HEK293 (cell line): ENCODE data around the gene GLTPD2.

ENCODE experiments used
- CTCF ChIA-PET: fragments of 350-600 bp; formaldehyde crosslinking; extraction: SDS; loops from one replicate; lab custom pipeline; 2021; ENCODE audit warnings: antibody characterized with exemption; lab: Yijun Ruan, JAX
- POLR2A ChIA-PET: fragments of 300-600 bp; formaldehyde crosslinking; extraction: SDS; loops from one replicate; lab custom pipeline; 2020; ENCODE audit warnings: antibody characterized with exemption, inconsistent platforms; lab: Yijun Ruan, JAX
- H3K27ac ChIP-seq: fragments of 200-500 bp; sonication (Bioruptor generic); 2 replicates; pipeline ENCODE4 v1.5.1; 2014; ENCODE audit warnings: low read depth, low read length, control low read depth, inconsistent platforms; ENCODE audit errors: extremely low read depth
- H3K36me3 ChIP-seq, 2 experiments: fragments of 200-500 bp in 1 of 2; sonication (Bioruptor generic) in 1 of 2; 1 replicate in 1 of 2; 2 replicates in 1 of 2; pipeline ENCODE4 v1.5.1; 2014 to 2017; ENCODE audit warnings: inconsistent platforms in 2 of 2, low read length in 2 of 2; ENCODE audit not compliant: control insufficient read depth in 2 of 2, insufficient read depth in 1 of 2
- H3K4me1 ChIP-seq: fragments of 200-500 bp; sonication (Bioruptor generic); 2 replicates; pipeline ENCODE4 v1.5.1; 2014; ENCODE audit warnings: mild to moderate bottlenecking, low read length, inconsistent platforms; ENCODE audit not compliant: control insufficient read depth, insufficient read depth
- H3K4me3 ChIP-seq: 2 replicates; pipeline ENCODE4 v1.5.1; 2011; ENCODE audit warnings: low read depth, mild to moderate bottlenecking, control low read depth, low read length, moderate library complexity
- H3K9me3 ChIP-seq: fragments of 200-500 bp; sonication (Bioruptor generic); 2 replicates; pipeline ENCODE4 v1.5.1; 2014; ENCODE audit warnings: low read depth, low read length, inconsistent platforms; ENCODE audit not compliant: control insufficient read depth, insufficient read depth
- HOXD13 ChIP-seq: sonication (generic); formaldehyde crosslinking; IDR thresholded peaks from 2 replicates; pipeline ENCODE4 v1.8.0; 2022; ENCODE audit warnings: missing genetic modification reagents, borderline replicate concordance
- PRDM10 ChIP-seq: fragments of 450-650 bp; formaldehyde crosslinking; IDR thresholded peaks from 2 replicates; pipeline ENCODE4 v1.5.1; 2016; ENCODE audit warnings: missing biosample characterization, missing genetic modification characterization
- SP2 ChIP-seq: fragments of 450-650 bp; formaldehyde crosslinking; IDR thresholded peaks from 2 replicates; pipeline ENCODE4 v1.5.1; 2016; ENCODE audit warnings: missing biosample characterization, missing genetic modification characterization
- YY2 ChIP-seq: fragments of 450-650 bp; formaldehyde crosslinking; IDR thresholded peaks from 2 replicates; pipeline ENCODE4 v1.5.1; 2016; ENCODE audit warnings: missing biosample characterization, missing genetic modification characterization
- ZBTB17 ChIP-seq: fragments of 450-650 bp; formaldehyde crosslinking; IDR thresholded peaks from 2 replicates; pipeline ENCODE4 v1.5.1; 2016; ENCODE audit warnings: missing biosample characterization, missing genetic modification characterization
- ZBTB20 ChIP-seq: fragments of 450-650 bp; formaldehyde crosslinking; IDR thresholded peaks from 2 replicates; pipeline ENCODE4 v1.5.1; 2016; ENCODE audit warnings: missing biosample characterization, missing genetic modification characterization
- ZBTB26 ChIP-seq: fragments of 450-650 bp; formaldehyde crosslinking; optimal IDR thresholded peaks from 2 replicates; pipeline ENCODE3; 2016; ENCODE audit warnings: missing biosample characterization, mild to moderate bottlenecking, missing genetic modification characterization
- ZBTB44 ChIP-seq: fragments of 450-650 bp; IDR thresholded peaks from 2 replicates; pipeline ENCODE4 v1.5.1; 2018; ENCODE audit warnings: missing biosample characterization, mild to moderate bottlenecking, missing genetic modification characterization
- ZBTB8A ChIP-seq: fragments of 450-650 bp; formaldehyde crosslinking; IDR thresholded peaks from 2 replicates; pipeline ENCODE4 v1.5.1; 2016; ENCODE audit warnings: missing biosample characterization, missing genetic modification characterization
- ZNF121 ChIP-seq: fragments of 450-650 bp; formaldehyde crosslinking; IDR thresholded peaks from 2 replicates; pipeline ENCODE4 v1.5.1; 2016; ENCODE audit warnings: missing biosample characterization, missing genetic modification characterization
- ZNF133 ChIP-seq: fragments of 450-650 bp; formaldehyde crosslinking; IDR thresholded peaks from 2 replicates; pipeline ENCODE4 v1.5.1; 2016; ENCODE audit warnings: missing biosample characterization, missing genetic modification characterization
- ZNF138 ChIP-seq: fragments of 450-650 bp; formaldehyde crosslinking; IDR thresholded peaks from 2 replicates; pipeline ENCODE4 v1.5.1; 2016; ENCODE audit warnings: missing biosample characterization, missing genetic modification characterization, borderline replicate concordance
- ZNF140 ChIP-seq: fragments of 450-650 bp; formaldehyde crosslinking; IDR thresholded peaks from 2 replicates; pipeline ENCODE4 v1.5.1; 2016; ENCODE audit warnings: missing biosample characterization, missing genetic modification characterization
- ZNF155 ChIP-seq: fragments of 450-650 bp; formaldehyde crosslinking; IDR thresholded peaks from 2 replicates; pipeline ENCODE4 v1.5.1; 2016; ENCODE audit warnings: missing biosample characterization, missing genetic modification characterization
- ZNF202 ChIP-seq: fragments of 450-650 bp; formaldehyde crosslinking; IDR thresholded peaks from 2 replicates; pipeline ENCODE4 v1.5.1; 2016; ENCODE audit warnings: missing biosample characterization, missing genetic modification characterization, borderline replicate concordance
- ZNF223 ChIP-seq: fragments of 450-650 bp; formaldehyde crosslinking; IDR thresholded peaks from 2 replicates; pipeline ENCODE4 v1.5.1; 2016; ENCODE audit warnings: missing biosample characterization, missing genetic modification characterization
- ZNF335 ChIP-seq: fragments of 450-650 bp; formaldehyde crosslinking; conservative IDR thresholded peaks from 2 replicates; pipeline ENCODE4 v1.5.1; 2016; ENCODE audit warnings: missing biosample characterization, missing genetic modification characterization
- ZNF37A ChIP-seq: fragments of 450-650 bp; IDR thresholded peaks from 2 replicates; pipeline ENCODE4 v1.5.1; 2018; ENCODE audit warnings: missing biosample characterization, missing genetic modification characterization
- ZNF394 ChIP-seq: fragments of 450-650 bp; formaldehyde crosslinking; IDR thresholded peaks from 2 replicates; pipeline ENCODE4 v1.5.1; 2016; ENCODE audit warnings: missing biosample characterization, missing genetic modification characterization, mild to moderate bottlenecking, moderate library complexity, borderline replicate concordance
- ZNF501 ChIP-seq: fragments of 450-650 bp; formaldehyde crosslinking; IDR thresholded peaks from 2 replicates; pipeline ENCODE4 v1.5.1; 2016; ENCODE audit warnings: missing biosample characterization, missing genetic modification characterization
- ZNF555 ChIP-seq: fragments of 450-650 bp; formaldehyde crosslinking; conservative IDR thresholded peaks from 2 replicates; pipeline ENCODE4 v1.5.1; 2017; ENCODE audit warnings: missing biosample characterization, mild to moderate bottlenecking, missing genetic modification characterization, inconsistent platforms
- ZNF664 ChIP-seq: fragments of 450-650 bp; formaldehyde crosslinking; IDR thresholded peaks from 2 replicates; pipeline ENCODE4 v1.5.1; 2016; ENCODE audit warnings: missing biosample characterization, missing genetic modification characterization
- ZNF692 ChIP-seq: fragments of 450-650 bp; formaldehyde crosslinking; IDR thresholded peaks from 2 replicates; pipeline ENCODE4 v1.5.1; 2016; ENCODE audit warnings: missing biosample characterization, missing genetic modification characterization

The GLTPD2 gene

GRCh38 chr17:4800462-4801196 is 11.9 kb downstream of the GLTPD2 start:
- no peak overlapping the region for H3K27ac ChIP-seq
- no peak for TF ChIP-seq ZNF133 (tag by site-specific recombination)
- TF ChIP-seq ZBTB17 (tag by site-specific recombination): peak; percentile 14; the same call in 1 of the 2 replicates
- no peaks in the 10 kb centered on the region for H3K9me3 ChIP-seq
- no peak overlapping the region for H3K4me3 ChIP-seq
- H3K4me1 ChIP-seq: 0 out of 2 replicates have a peak, but pooled peaks cover 2% of the 10 kb centered on the region
- ChIA-PET CTCF (interaction anchor here (0.6 to 1.4 kb wide), 3 partner anchors 11 to 395 kb away, joined by 3 to 11 read pairs (median 3); no protein-coding TSS in a partner anchor), POLR2A (interaction anchor here (1.4 kb wide), 1 partner anchor 63 kb away, joined by 4 read pairs; no protein-coding TSS in a partner anchor)
- peaks cover 16 to 21% of the 10 kb centered on the region in 2 experiments for H3K36me3 ChIP-seq

- Histone ChIP-seq H3K36me3 (peaks cover 16 to 19% of the 10 kb centered on the region in 2 experiments), H3K4me1 (no peaks in the 10 kb centered on the region), H3K9me3 (no peaks in the 10 kb centered on the region), H3K4me3 (no peak within 1 kb of the TSS), H3K27ac (no peak within 1 kb of the TSS)
- ChIA-PET POLR2A (no interaction called here), CTCF (no interaction called here)
- TF ChIP-seq ZBTB44 (tag by site-specific recombination): no peak
- no peak for TF ChIP-seq ZNF155 (tag by site-specific recombination)
- TF ChIP-seq ZNF121 (tag by site-specific recombination): no peak
- TF ChIP-seq ZNF202 (tag by site-specific recombination): no peak
- TF ChIP-seq YY2: no peak
- no peak for TF ChIP-seq ZNF555
- no peak for TF ChIP-seq ZNF223 (tag by site-specific recombination)
- no peak for TF ChIP-seq ZNF140 (tag by site-specific recombination)
- no peak for TF ChIP-seq ZNF138
Observed at GRCh38 chr17:4802228-4802627, 13.5 kb downstream of the GLTPD2 start, which contains the start of gene C17orf114. C17orf114 (minus strand) TSS chr17:4802328.

GRCh38 chr17:4806456-4806776 is 17.7 kb downstream of the GLTPD2 start:
- H3K4me1 ChIP-seq: no peaks in the 10 kb centered on the region
- CTCF ChIA-PET: interaction anchor here (0.6 to 1.4 kb wide), 6 partner anchors 9 to 240 kb away, joined by 3 to 5 read pairs (median 3); no protein-coding TSS in a partner anchor
- H3K4me3 ChIP-seq: peak overlapping the region; percentile 69
- TF ChIP-seq ZNF692: no peak
- TF ChIP-seq ZBTB26 (tag by site-specific recombination): peak; percentile 37
- no peak for TF ChIP-seq HOXD13 (CRISPR knock-in tag)
- no peak for TF ChIP-seq SP2 (tag by site-specific recombination)
- no peak for TF ChIP-seq ZNF394 (tag by site-specific recombination)
- TF ChIP-seq ZBTB20: peak; percentile 16; the same call in 1 of the 2 replicates
- peak; percentile 27; the same call in 1 of the 2 replicates for TF ChIP-seq PRDM10 (tag by site-specific recombination)
- TF ChIP-seq ZNF501 (tag by site-specific recombination): no peak
- TF ChIP-seq ZNF664 (tag by site-specific recombination): no peak
- peak; percentile 88 for TF ChIP-seq ZBTB8A (tag by site-specific recombination)
- no peak for TF ChIP-seq ZNF37A
- peak; percentile 75 for TF ChIP-seq ZNF335 (tag by site-specific recombination)
- no peak for TF ChIP-seq ZNF555
- H3K27ac ChIP-seq: peak overlapping the region; percentile 64; the same call in 1 of the 2 replicates
- POLR2A ChIA-PET: interaction anchor here (0.6 to 4.4 kb wide), 18 partner anchors 9 to 161 kb away, joined by 3 to 41 read pairs (median 3); partner anchors contain the start of genes ARRB2, CHRNE, MED11 and MINK1
- H3K9me3 ChIP-seq: no peaks in the 10 kb centered on the region
- H3K36me3 ChIP-seq: peaks cover 0 to 23% of the 10 kb centered on the region in 2 experiments; a peak in 2 of 3 replicates
